Epithelial cell of prostate (primary cell): ENCODE results near the gene MACC1.

ENCODE experiments used
- DNase-seq: peaks from one replicate; pipeline ENCODE4 v3.0.0-alpha.2; 2011; ENCODE audit warnings: low read depth, low spot score
- H3K27ac ChIP-seq: fragments of 450-650 bp; 2 replicates; pipeline ENCODE4 v1.5.1; 2017; ENCODE audit warnings: mild to moderate bottlenecking

Gene MACC1

DNA sequence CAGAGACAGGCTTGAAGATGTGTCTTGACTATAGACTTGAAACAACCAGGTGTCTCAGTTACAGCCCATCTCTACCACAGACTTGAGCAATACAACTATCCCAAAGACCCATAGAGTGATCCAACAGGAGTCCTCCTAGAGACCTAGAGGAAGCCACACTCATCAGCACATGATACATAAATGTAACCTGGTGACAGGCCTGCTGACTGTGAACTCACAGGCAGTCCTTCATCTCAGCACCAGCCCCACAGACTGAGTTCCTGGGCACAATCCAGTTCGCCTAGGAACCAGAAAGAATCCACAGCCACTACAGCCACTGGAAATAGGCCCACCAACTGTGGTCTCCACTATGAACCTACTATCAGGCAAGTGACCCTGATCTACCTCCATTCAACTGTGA lies 121.3 kb downstream of the MACC1 start:
- DNase-seq: no peak
- no peak overlapping the region for H3K27ac ChIP-seq

DNA sequence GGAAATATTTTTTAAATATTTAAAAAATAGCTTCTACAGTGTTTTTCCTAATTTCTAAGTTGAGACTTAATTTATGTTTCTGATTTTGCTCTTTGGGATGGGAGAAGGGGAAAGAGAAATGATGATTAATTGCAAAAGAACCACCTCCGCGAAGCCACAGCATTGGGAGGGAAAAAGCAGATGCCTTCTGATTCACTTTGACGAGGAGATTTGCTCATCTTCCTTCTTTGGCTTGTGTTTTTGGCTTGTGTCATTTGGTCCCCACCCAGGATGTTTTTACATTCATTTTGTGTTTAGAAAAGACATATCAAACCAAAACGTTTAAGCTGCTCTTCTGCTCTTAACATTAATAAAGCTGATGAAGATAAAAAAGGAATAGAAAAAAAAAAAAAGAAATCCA lies 121.7 kb downstream of the MACC1 start:
- no peak for DNase-seq
- H3K27ac ChIP-seq: no peak overlapping the region

DNA sequence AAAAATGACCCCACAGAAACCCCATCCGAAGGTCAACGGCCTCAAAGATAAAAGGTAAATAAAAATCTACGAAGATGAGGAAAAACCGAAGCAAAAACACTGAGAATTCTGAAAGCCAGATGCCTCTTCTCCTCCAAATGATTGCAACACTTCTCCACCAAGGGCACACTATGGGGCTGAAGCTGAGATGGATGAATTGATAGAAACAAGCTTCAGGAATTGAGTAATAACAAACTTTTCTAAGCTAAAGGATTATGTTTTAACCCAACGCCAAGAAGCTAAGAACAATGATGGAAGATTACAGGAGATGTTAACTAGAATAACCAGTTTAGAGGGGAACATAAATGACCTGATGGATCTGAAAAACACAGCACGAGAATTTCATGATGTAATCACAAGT lies 127.8 kb downstream of the MACC1 start:
- DNase-seq: no peak
- no peak overlapping the region for H3K27ac ChIP-seq

GRCh38 chr7:20085086-20085485 lies 132.1 kb downstream of the MACC1 start:
- H3K27ac ChIP-seq: no peak overlapping the region
- no peak for DNase-seq
